Measurements from ENCODE around the gene PMFBP1.
"Not testable (repeated sequence)": the region's sequence is repeated elsewhere in the genome, so short reads cannot be mapped to it uniquely, and the experiment has no call there.

- not testable (repeated sequence) for TF ChIP-seq CTCF (IDR thresholded peaks at IDR 0.05); EZH2 (IDR thresholded peaks at IDR 0.05; ENCODE audit: borderline replicate concordance, insufficient read depth, low read depth, low read length, poor library complexity, severe bottlenecking)
These were observed 94.8 kb downstream of the PMFBP1 start for GRCh38 chr16:72076991-72077706.
